Smooth muscle cell of the pulmonary artery (primary cell): Measurements from ENCODE around the gene ZNF41. TPM values are rescaled to one million over a fixed set of nuclear protein-coding genes. Genes with fewer than 3 reads are reported as not detected.

Experiments
- total RNA-seq: library from RNA; depleted of rRNA; stranded (reverse); fragments of >200 nt; gene quantifications from 2 replicates; pipeline ENCODE4 v1.2.3, GENCODE V29; 2014

The ZNF41 gene
- total RNA-seq, result 5.4 and 6.5 TPM in 2 replicates

DNA sequence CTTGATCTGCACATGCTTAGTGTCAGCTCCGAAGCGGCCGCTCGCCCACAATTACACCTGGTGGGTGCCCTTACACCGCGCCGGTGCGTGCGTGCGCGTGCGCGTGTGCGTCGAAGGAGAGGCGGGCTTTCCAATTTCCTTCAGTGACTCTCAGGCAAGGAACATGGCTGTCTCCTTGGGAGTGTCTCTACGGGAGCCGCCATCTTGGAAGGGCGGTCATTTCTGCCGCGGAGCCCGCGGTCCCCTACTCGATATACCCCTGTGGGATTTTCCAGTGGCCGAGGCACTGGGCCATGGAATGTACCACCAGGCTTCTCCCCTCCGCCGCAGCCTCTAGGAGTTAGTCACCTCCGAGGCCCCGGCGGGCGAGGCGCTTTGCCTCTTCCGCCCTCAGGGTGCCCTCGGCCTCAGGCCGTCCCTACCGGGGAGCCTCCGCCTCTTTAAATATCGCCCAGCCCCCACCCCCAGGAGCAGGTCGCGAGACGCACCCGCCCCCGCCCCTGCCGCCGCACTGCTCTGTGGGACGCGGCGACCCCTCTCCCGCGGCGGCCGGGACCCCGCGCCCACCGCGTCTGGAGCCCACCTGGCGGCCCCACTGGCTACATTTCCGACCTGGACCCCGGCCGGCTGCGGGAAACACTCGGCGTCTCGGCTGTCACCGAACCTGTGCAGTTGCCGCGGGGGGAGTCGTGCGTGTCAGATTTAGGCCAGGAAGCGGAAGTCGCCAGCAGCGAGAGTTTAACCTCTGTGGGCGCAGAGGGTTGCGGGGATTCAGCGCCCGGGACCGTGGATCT, at the start of gene ZNF41:
Gene ZNF41, minus strand, starts transcription at position 711 of the 794 bp plus-strand sequence. CDS start 15,741 bp downstream, outside the sequence.

Other genes with a start within 250 kb of the ZNF41 start
- 0.03 and 0.26 TPM in 2 replicates for gene ZNF157, start 112.6 kb downstream of the ZNF41 start, total RNA-seq
- gene ARAF, start 78.0 kb upstream of the ZNF41 start, total RNA-seq, result 22.9 and 23.7 TPM in 2 replicates
- 1,183 and 1,864 TPM in 2 replicates for gene TIMP1, start 99.2 kb upstream of the ZNF41 start, total RNA-seq
- 0.07 and 0.36 TPM in 2 replicates for gene SYN1, start 136.6 kb upstream of the ZNF41 start, total RNA-seq
- 0.07 and 0.10 TPM in 2 replicates for gene CFP, start 146.7 kb upstream of the ZNF41 start, total RNA-seq
- 20.4 and 27.5 TPM in 2 replicates for gene ELK1, start 167.3 kb upstream of the ZNF41 start, total RNA-seq
- 70.6 and 90.6 TPM in 2 replicates for gene UXT, start 176.0 kb upstream of the ZNF41 start, total RNA-seq